SK-N-SH treated with all-trans-retinoic acid at 6 μM for 48 hours (cell line): ENCODE measurements around the gene PCDHA2.

Source experiments
- BACH2 ChIP-seq: fragments of 250-450 bp; sonication (Bioruptor Pico); IDR thresholded peaks from 2 replicates; pipeline ENCODE4 v1.9.0; 2021; ENCODE audit warnings: mild to moderate bottlenecking, borderline replicate concordance
- CSDC2 ChIP-seq: fragments of 250-450 bp; sonication (Bioruptor Pico); IDR thresholded peaks from 2 replicates; pipeline ENCODE4 v1.5.0; 2020; ENCODE audit warnings: mild to moderate bottlenecking, moderate library complexity
- ESRRG ChIP-seq: fragments of 250-450 bp; sonication (Bioruptor Pico); IDR thresholded peaks from 2 replicates; pipeline ENCODE4 v1.6.1; 2021; ENCODE audit warnings: mild to moderate bottlenecking
- ISL1 ChIP-seq: fragments of 250-450 bp; sonication (Bioruptor Pico); IDR thresholded peaks from 2 replicates; pipeline ENCODE4 v2.1.2; 2022; ENCODE audit warnings: mild to moderate bottlenecking, moderate library complexity
- RARB ChIP-seq: fragments of 250-450 bp; sonication (Bioruptor Pico); IDR thresholded peaks from 2 replicates; pipeline ENCODE4 v1.8.0; 2021; ENCODE audit warnings: mild to moderate bottlenecking, moderate library complexity
- ZC3H10 ChIP-seq: fragments of 250-450 bp; sonication (Bioruptor Pico); IDR thresholded peaks from 2 replicates; pipeline ENCODE4 v1.5.1; 2021; ENCODE audit warnings: mild to moderate bottlenecking, moderate library complexity
- ZFP3 ChIP-seq: fragments of 250-450 bp; sonication (Bioruptor Pico); IDR thresholded peaks from 2 replicates; pipeline ENCODE4 v1.5.0; 2020; ENCODE audit warnings: mild to moderate bottlenecking, moderate library complexity
- ZFP30 ChIP-seq: fragments of 450-650 bp; formaldehyde crosslinking; IDR thresholded peaks from 2 replicates; pipeline ENCODE4 v1.5.0; 2022; ENCODE audit warnings: mild to moderate bottlenecking, moderate library complexity
- ZNF565 ChIP-seq: fragments of 450-650 bp; formaldehyde crosslinking; conservative IDR thresholded peaks from 2 replicates; pipeline ENCODE4 v1.5.0; 2020; ENCODE audit warnings: low read depth, mild to moderate bottlenecking, moderate library complexity
- ZNF8 ChIP-seq: fragments of 450-650 bp; formaldehyde crosslinking; IDR thresholded peaks from 2 replicates; pipeline ENCODE4 v1.5.0; 2020; ENCODE audit warnings: mild to moderate bottlenecking, moderate library complexity
- TF ChIP-seq, protein P1 (sequence below): fragments of 250-450 bp; sonication (Bioruptor Pico); IDR thresholded peaks from 2 replicates; pipeline ENCODE4 v1.8.0; 2020; ENCODE audit warnings: mild to moderate bottlenecking, moderate library complexity, borderline replicate concordance
- TF ChIP-seq, protein P2 (sequence below): fragments of 250-450 bp; sonication (Bioruptor Pico); IDR thresholded peaks from 2 replicates; pipeline ENCODE4 v1.8.0; 2021; ENCODE audit warnings: low read depth, mild to moderate bottlenecking, moderate library complexity, borderline replicate concordance

DNA sequence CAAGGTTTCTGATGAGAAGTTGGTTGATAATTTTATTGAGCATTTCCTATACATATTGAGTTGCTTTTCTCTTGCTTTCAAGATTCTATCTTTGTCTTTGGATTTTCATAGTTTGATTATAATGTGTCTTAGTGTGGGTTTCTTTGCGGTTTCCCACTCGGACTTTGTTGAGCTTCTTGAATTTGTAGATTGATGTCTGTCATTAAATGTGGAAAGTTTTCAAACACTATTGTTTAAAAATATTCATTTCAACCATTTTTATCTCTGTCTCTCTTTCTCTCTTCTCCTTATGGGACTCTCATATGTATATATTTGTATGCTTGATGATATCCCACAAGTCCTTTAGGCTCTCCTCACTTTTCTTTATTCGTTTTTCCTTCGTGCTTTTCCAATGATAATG lies 27.2 kb upstream of the PCDHA2 start:
- TF ChIP-seq ESRRG (CRISPR knock-in tag) (no peak), ZFP30 (CRISPR knock-in tag) (no peak), ZC3H10 (no peak), BACH2 (no peak), ZNF565 (CRISPR knock-in tag) (no peak), ZNF8 (CRISPR knock-in tag) (no peak), RARB (CRISPR knock-in tag) (no peak), CSDC2 (no peak), ZFP3 (CRISPR knock-in tag) (no peak), ISL1 (no peak)
- TF ChIP-seq, protein P1, sequence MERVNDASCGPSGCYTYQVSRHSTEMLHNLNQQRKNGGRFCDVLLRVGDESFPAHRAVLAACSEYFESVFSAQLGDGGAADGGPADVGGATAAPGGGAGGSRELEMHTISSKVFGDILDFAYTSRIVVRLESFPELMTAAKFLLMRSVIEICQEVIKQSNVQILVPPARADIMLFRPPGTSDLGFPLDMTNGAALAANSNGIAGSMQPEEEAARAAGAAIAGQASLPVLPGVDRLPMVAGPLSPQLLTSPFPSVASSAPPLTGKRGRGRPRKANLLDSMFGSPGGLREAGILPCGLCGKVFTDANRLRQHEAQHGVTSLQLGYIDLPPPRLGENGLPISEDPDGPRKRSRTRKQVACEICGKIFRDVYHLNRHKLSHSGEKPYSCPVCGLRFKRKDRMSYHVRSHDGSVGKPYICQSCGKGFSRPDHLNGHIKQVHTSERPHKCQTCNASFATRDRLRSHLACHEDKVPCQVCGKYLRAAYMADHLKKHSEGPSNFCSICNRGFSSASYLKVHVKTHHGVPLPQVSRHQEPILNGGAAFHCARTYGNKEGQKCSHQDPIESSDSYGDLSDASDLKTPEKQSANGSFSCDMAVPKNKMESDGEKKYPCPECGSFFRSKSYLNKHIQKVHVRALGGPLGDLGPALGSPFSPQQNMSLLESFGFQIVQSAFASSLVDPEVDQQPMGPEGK (CRISPR knock-in tag) = no peak
- TF ChIP-seq, protein P2, sequence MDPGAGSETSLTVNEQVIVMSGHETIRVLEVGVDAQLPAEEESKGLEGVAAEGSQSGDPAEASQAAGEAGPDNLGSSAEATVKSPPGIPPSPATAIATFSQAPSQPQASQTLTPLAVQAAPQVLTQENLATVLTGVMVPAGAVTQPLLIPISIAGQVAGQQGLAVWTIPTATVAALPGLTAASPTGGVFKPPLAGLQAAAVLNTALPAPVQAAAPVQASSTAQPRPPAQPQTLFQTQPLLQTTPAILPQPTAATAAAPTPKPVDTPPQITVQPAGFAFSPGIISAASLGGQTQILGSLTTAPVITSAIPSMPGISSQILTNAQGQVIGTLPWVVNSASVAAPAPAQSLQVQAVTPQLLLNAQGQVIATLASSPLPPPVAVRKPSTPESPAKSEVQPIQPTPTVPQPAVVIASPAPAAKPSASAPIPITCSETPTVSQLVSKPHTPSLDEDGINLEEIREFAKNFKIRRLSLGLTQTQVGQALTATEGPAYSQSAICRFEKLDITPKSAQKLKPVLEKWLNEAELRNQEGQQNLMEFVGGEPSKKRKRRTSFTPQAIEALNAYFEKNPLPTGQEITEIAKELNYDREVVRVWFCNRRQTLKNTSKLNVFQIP (CRISPR knock-in tag) = no peak
